ENCODE results near the gene TWIST1. TPM values are rescaled to one million over a fixed set of nuclear protein-coding genes. Genes with fewer than 3 reads are reported as not detected.

The TWIST1 gene
- total RNA-seq, 2 donors from 2014 or later, result 1.6 to 6.4 TPM

GRCh38 chr7:19079066-19079465 lies 38.4 kb downstream of the TWIST1 start:
- 35% methylated on average over 4 of the region's 4 CpGs for WGBS
- intact Hi-C loops (cut with DNase I), result no loop called here
- no peak overlapping the region for H3K27ac ChIP-seq
- no peak overlapping the region for H3K4me3 ChIP-seq
- no peaks in the 10 kb centered on the region for H3K9me3 ChIP-seq
- H3K27me3 ChIP-seq (replicated peaks; ENCODE audit: insufficient read depth), result no peaks in the 10 kb centered on the region
- DNase-seq (ENCODE audit: low spot score), result no peak
- H3K36me3 ChIP-seq, result no peaks in the 10 kb centered on the region
- H3K4me1 ChIP-seq (replicated peaks), result no peaks in the 10 kb centered on the region
- TF ChIP-seq, protein P1, sequence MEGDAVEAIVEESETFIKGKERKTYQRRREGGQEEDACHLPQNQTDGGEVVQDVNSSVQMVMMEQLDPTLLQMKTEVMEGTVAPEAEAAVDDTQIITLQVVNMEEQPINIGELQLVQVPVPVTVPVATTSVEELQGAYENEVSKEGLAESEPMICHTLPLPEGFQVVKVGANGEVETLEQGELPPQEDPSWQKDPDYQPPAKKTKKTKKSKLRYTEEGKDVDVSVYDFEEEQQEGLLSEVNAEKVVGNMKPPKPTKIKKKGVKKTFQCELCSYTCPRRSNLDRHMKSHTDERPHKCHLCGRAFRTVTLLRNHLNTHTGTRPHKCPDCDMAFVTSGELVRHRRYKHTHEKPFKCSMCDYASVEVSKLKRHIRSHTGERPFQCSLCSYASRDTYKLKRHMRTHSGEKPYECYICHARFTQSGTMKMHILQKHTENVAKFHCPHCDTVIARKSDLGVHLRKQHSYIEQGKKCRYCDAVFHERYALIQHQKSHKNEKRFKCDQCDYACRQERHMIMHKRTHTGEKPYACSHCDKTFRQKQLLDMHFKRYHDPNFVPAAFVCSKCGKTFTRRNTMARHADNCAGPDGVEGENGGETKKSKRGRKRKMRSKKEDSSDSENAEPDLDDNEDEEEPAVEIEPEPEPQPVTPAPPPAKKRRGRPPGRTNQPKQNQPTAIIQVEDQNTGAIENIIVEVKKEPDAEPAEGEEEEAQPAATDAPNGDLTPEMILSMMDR (IDR thresholded peaks at IDR 0.05), result no peak
- TF ChIP-seq POLR2AphosphoS5 (IDR thresholded peaks at IDR 0.05), result no peak
- no peak for TF ChIP-seq POLR2A (IDR thresholded peaks at IDR 0.05)

- Histone ChIP-seq H3K9me3 (no peaks in the 10 kb centered on the region), H3K27ac (no peak overlapping the region), H3K27me3 (replicated peaks; ENCODE audit: insufficient read depth) (no peaks in the 10 kb centered on the region), H3K4me1 (replicated peaks) (no peaks in the 10 kb centered on the region), H3K4me3 (no peak overlapping the region), H3K36me3 (no peaks in the 10 kb centered on the region)
- 58% methylated on average over 1 of the region's 1 CpG for WGBS
- intact Hi-C loops (cut with DNase I), result no loop called here
- no peak for DNase-seq (ENCODE audit: low spot score)
- TF ChIP-seq POLR2A (IDR thresholded peaks at IDR 0.05) (no peak), POLR2AphosphoS5 (IDR thresholded peaks at IDR 0.05) (no peak)
- TF ChIP-seq, protein P1 (IDR thresholded peaks at IDR 0.05), result no peak
Measured at GRCh38 chr7:19069842-19070241, 47.6 kb downstream of the TWIST1 start.

DNA sequence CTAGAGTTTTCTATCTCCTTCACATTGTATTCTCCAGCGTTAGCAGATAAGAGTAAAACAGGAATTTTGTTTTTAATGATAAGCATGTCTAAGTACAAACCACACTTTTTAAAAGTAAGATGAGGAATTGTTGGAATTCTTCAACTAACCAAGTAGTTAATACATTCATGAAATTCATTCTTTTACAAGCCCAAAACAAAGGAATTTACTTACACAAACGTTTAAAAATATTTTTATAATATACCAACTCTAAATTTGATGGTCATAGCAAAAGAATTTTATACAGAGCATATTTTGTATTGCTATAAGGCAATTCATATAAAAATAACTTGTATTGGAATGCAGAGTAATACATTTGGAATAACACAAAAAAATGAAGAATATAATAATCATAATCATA lies 51.3 kb downstream of the TWIST1 start:
- H3K36me3 ChIP-seq, result no peaks in the 10 kb centered on the region
- TF ChIP-seq POLR2AphosphoS5 (IDR thresholded peaks at IDR 0.05) (no peak), POLR2A (IDR thresholded peaks at IDR 0.05) (no peak)
- TF ChIP-seq, protein P1 (IDR thresholded peaks at IDR 0.05), result no peak
- DNase-seq (ENCODE audit: low spot score), result no peak
- H3K9me3 ChIP-seq, result no peaks in the 10 kb centered on the region
- H3K27ac ChIP-seq, result no peak overlapping the region
- H3K27me3 ChIP-seq (replicated peaks; ENCODE audit: insufficient read depth), result no peaks in the 10 kb centered on the region
- intact Hi-C loops (cut with DNase I), result no loop called here
- whole genome bisulfite sequencing, result 43% methylated on average over 2 of the region's 2 CpGs
- no peaks in the 10 kb centered on the region for H3K4me1 ChIP-seq (replicated peaks)
- H3K4me3 ChIP-seq, result no peak overlapping the region

Other genes with a start within 250 kb of the TWIST1 start
- gene FERD3L, start 27.8 kb upstream of the TWIST1 start, total RNA-seq, result not detected